Suppressor macrophage treated with lipopolysaccharide for 1 hour (primary cell): ENCODE measurements around the gene ILF2.

Experiments
- DNase-seq, 3 donors: peaks; one replicate each; pipeline ENCODE4 v3.0.0-alpha.2; 2020 to 2022

The ILF2 gene

GRCh38 chr1:153627715-153628626 lies 42.8 kb downstream of the ILF2 start, which contains the start of gene S100A1:
TSS of gene S100A1 (plus strand) at chr1:153628434. CDS start at chr1:153630522, 2,088 bp downstream.
- DNase-seq = no peak

- DNase-seq = peak in 2 of 3 donors; percentile 48 to 53
Observed at GRCh38 chr1:153626904-153627714, 43.7 kb downstream of the ILF2 start, which contains the start of gene S100A13. TSS of gene S100A13 (minus strand) at chr1:153627505. CDS start at chr1:153626472, 1,033 bp downstream.

- DNase-seq = no peak
Observed at GRCh38 chr1:153626477-153626903, 44.3 kb downstream of the ILF2 start.

GRCh38 chr1:153624965-153625611 lies 45.7 kb downstream of the ILF2 start:
- no peak for DNase-seq

- DNase-seq = peak; percentile 73 to 87 (median 75)
Observed at GRCh38 chr1:153623101-153623500, 47.7 kb downstream of the ILF2 start.

GRCh38 chr1:153619171-153619570 lies 51.6 kb downstream of the ILF2 start:
- no peak for DNase-seq

GRCh38 chr1:153617663-153618062 lies 53.1 kb downstream of the ILF2 start:
- peak; percentile 76 to 91 (median 87) for DNase-seq

- DNase-seq = no peak
Observed at GRCh38 chr1:153616917-153617311, 53.9 kb downstream of the ILF2 start.

GRCh38 chr1:153616144-153616916 lies 54.5 kb downstream of the ILF2 start, which contains the start of gene S100A14:
TSS of gene S100A14 (minus strand) at chr1:153616325. CDS start at chr1:153615858, 467 bp downstream.
- DNase-seq = peak; percentile 53 to 62 (median 62)

- no peak for DNase-seq
Observed at GRCh38 chr1:153615406-153615805, 55.4 kb downstream of the ILF2 start.

GRCh38 chr1:153614906-153615305 lies 55.9 kb downstream of the ILF2 start:
- DNase-seq = no peak

- DNase-seq = no peak
Observed at GRCh38 chr1:153614189-153614900, 56.4 kb downstream of the ILF2 start.

- DNase-seq = no peak
Observed at GRCh38 chr1:153613406-153613805, 57.4 kb downstream of the ILF2 start.

- DNase-seq = no peak
Observed at GRCh38 chr1:153612755-153613331, 58.0 kb downstream of the ILF2 start, which contains the start of gene S100A16. TSS of gene S100A16 (minus strand) at chr1:153613137. CDS start at chr1:153608151, 4,986 bp downstream.

- DNase-seq = no peak
Observed at GRCh38 chr1:153612111-153612754, 58.6 kb downstream of the ILF2 start.
